ENCODE measurements around the gene UCKL1.

UCKL1 gene

DNA sequence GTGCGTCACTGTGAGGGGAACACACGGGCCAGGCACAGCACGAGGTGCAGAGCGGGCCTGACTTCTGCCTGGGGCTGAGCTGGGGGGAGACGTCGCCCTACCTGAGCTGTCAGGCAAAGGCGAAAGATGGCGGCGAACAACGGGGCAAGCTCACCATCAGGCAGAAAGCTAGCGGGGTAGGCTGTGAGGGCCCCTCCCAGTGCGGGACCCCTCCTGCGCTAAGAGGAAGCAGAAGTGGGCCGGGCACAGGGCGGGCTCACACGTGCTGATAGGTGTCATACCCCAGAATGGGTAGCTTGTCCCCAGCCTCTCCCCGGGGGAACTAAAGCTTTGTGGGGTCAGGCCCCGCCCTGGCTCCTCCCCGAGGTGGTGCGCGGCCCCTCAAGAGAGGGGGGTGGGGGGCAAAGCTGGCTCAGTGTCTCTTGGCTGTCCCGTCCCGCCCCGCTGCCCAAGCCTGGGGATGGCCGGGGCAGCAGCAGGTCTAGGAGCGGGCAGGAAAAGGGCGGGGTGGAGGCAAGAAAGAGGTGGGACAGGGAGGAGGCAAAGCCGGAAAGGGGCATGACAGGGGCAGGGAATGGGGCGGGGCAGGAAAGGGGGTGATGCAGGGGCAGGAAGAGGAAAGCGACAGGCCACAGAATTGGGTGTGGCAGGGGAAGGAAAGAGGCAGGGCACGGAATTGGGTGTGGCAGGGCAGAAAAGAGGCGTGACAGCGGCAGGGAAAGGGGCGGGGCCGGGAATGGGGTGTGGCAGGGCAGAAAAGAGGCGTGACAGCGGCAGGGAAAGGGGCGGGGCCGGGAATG lies 14.7 kb downstream of the UCKL1 start:
- no peaks in the 10 kb centered on the region for H3K4me1 ChIP-seq
- no peaks in the 10 kb centered on the region for H3K27me3 ChIP-seq
- TF ChIP-seq, protein P1, sequence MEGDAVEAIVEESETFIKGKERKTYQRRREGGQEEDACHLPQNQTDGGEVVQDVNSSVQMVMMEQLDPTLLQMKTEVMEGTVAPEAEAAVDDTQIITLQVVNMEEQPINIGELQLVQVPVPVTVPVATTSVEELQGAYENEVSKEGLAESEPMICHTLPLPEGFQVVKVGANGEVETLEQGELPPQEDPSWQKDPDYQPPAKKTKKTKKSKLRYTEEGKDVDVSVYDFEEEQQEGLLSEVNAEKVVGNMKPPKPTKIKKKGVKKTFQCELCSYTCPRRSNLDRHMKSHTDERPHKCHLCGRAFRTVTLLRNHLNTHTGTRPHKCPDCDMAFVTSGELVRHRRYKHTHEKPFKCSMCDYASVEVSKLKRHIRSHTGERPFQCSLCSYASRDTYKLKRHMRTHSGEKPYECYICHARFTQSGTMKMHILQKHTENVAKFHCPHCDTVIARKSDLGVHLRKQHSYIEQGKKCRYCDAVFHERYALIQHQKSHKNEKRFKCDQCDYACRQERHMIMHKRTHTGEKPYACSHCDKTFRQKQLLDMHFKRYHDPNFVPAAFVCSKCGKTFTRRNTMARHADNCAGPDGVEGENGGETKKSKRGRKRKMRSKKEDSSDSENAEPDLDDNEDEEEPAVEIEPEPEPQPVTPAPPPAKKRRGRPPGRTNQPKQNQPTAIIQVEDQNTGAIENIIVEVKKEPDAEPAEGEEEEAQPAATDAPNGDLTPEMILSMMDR (IDR thresholded peaks at IDR 0.05; ENCODE audit: low read depth, low read length), result no peak
- H3K9me3 ChIP-seq, result no peaks in the 10 kb centered on the region
- peaks cover 63% of the 10 kb centered on the region for H3K36me3 ChIP-seq
- no peak overlapping the region for H3K4me3 ChIP-seq (ENCODE audit: low read depth, low read length)
- DNase-seq, result no peak

- DNase-seq, result no peak
- no peaks in the 10 kb centered on the region for H3K27me3 ChIP-seq
- H3K4me3 ChIP-seq (ENCODE audit: low read depth, low read length), result no peak overlapping the region
- peaks cover 66% of the 10 kb centered on the region for H3K36me3 ChIP-seq
- H3K9me3 ChIP-seq, result no peaks in the 10 kb centered on the region
- no peaks in the 10 kb centered on the region for H3K4me1 ChIP-seq
- TF ChIP-seq, protein P1 (IDR thresholded peaks at IDR 0.05; ENCODE audit: low read depth, low read length), result no peak
Measured at GRCh38 chr20:63940472-63941266, 15.5 kb downstream of the UCKL1 start.

GRCh38 chr20:63940071-63940471 lies 16.1 kb downstream of the UCKL1 start:
- Histone ChIP-seq H3K9me3 (no peaks in the 10 kb centered on the region), H3K4me1 (no peaks in the 10 kb centered on the region), H3K36me3 (peaks cover 66% of the 10 kb centered on the region), H3K4me3 (ENCODE audit: low read depth, low read length) (no peak overlapping the region), H3K27me3 (no peaks in the 10 kb centered on the region)
- TF ChIP-seq, protein P1 (IDR thresholded peaks at IDR 0.05; ENCODE audit: low read depth, low read length), result no peak
- no peak for DNase-seq

DNA sequence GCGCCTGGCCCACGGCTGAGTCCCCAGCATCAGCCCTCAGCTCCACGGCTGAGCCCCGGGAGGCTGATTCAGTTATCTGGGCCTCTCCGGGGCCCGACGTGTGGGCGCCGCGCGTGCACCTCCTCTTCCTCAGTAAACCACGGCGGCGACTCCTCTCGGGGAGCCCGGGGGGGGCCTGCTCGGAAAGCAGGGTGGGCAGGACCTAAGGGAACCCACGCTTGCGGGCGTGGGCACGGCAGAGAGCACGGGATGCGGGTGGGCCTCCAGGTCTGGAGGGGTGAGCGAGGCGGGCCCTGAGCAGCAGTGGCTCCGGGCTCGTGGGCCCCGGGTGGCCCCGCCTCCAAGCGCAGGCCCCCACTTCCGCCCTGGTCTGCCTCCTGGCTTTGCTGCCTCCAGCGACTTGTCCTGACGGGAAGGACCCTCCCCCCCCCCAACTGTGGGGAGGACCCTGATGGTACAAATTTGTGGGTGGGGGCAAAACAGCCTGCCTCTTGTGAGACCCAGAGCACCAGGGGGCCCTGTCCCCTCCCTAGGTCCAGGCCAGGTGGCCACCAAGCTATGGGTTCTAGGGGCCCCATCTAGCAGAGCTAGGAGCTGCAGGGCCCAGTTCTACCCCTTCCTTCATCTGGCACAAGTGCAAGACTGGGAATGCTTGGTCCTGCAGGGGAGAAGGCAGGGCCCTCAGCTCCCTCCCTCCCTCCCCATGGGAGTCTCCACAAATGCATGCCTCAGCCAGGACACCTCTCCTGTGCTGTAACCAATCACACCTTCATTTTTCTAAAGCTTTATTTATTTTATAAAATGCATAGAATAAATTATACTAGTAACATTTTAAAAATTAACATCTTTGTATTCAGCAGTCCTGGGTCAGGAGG lies 16.9 kb downstream of the UCKL1 start:
- no peaks in the 10 kb centered on the region for H3K4me1 ChIP-seq
- TF ChIP-seq, protein P1 (IDR thresholded peaks at IDR 0.05; ENCODE audit: low read depth, low read length), result no peak
- H3K36me3 ChIP-seq, result peaks cover 66% of the 10 kb centered on the region
- no peaks in the 10 kb centered on the region for H3K9me3 ChIP-seq
- DNase-seq, result no peak
- H3K4me3 ChIP-seq (ENCODE audit: low read depth, low read length), result no peak overlapping the region
- no peaks in the 10 kb centered on the region for H3K27me3 ChIP-seq

GRCh38 chr20:63937596-63937995 lies 18.6 kb downstream of the UCKL1 start:
- Histone ChIP-seq H3K4me1 (no peaks in the 10 kb centered on the region), H3K4me3 (ENCODE audit: low read depth, low read length) (no peak overlapping the region), H3K9me3 (no peaks in the 10 kb centered on the region), H3K27me3 (no peaks in the 10 kb centered on the region), H3K36me3 (peaks cover 55% of the 10 kb centered on the region)
- TF ChIP-seq, protein P1 (IDR thresholded peaks at IDR 0.05; ENCODE audit: low read depth, low read length), result no peak
- no peak for DNase-seq
